Chondrocyte (in vitro differentiated cells): ENCODE data around the gene GUCY1B1. TPM values are rescaled to one million over a fixed set of nuclear protein-coding genes. Genes with fewer than 3 reads are reported as not detected.

Source experiments
- DNase-seq: peaks from one replicate; pipeline ENCODE4 v3.0.0; 2021; ENCODE audit warnings: mixed read lengths, low spot score
- H3K27ac Mint-ChIP-seq: one replicate; pipeline ENCODE4 v1.8.0; 2021; ENCODE audit warnings: mild to moderate bottlenecking, moderate library complexity, mixed read lengths; ENCODE audit not compliant: unreplicated experiment
- H3K27me3 Mint-ChIP-seq: 2 replicates; pipeline ENCODE4 v1.8.0; 2021; ENCODE audit warnings: low read depth, mixed read lengths
- H3K36me3 Mint-ChIP-seq: 2 replicates; pipeline ENCODE4 v1.8.0; 2021; ENCODE audit warnings: low read depth, mixed read lengths
- H3K4me1 Mint-ChIP-seq: 2 replicates; pipeline ENCODE4 v1.8.0; 2021; ENCODE audit warnings: low read depth, mild to moderate bottlenecking, mixed read lengths
- H3K4me3 Mint-ChIP-seq: one replicate; pipeline ENCODE4 v1.8.0; 2021; ENCODE audit warnings: mild to moderate bottlenecking, moderate library complexity, mixed read lengths; ENCODE audit not compliant: unreplicated experiment
- H3K9me3 Mint-ChIP-seq: 2 replicates; pipeline ENCODE4 v1.8.0; 2021; ENCODE audit warnings: low read depth, mixed read lengths
- total RNA-seq: library from RNA; stranded (reverse); gene quantifications from 3 replicates; pipeline ENCODE4 v1.2.1, GENCODE V29; 2021
- TF ChIP-seq, protein P1 (sequence below): fragments of 200-600 bp; sonication (generic); IDR thresholded peaks from 2 replicates; pipeline ENCODE4 v1.5.0; 2021; ENCODE audit warnings: antibody characterized with exemption, mild to moderate bottlenecking, moderate library complexity

GUCY1B1 gene
- total RNA-seq, 1 donor from 2014 or later = 20.5 TPM

DNA sequence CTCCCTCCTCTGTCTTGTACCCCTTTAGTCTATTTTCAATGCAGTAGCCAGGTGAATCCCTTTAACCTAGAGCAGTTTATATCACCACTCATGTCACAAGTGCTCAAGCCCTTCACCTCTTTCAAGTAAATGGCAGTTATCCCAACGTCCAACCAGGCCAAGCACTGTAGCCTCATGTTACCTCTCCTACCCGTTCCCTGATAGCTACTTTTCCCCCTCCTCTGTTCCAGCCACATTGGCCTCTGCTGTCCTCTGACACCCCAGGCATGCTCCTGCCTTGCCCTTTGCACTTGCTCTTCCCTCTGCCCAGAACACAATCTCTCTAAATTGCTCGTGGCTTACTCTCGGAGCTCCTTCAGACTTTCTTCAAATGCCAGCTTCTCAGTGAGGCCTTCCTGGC is 15.2 kb downstream of the GUCY1B1 start:
- H3K36me3 Mint-ChIP-seq = peaks cover 7% of the 10 kb centered on the region
- TF ChIP-seq, protein P1, sequence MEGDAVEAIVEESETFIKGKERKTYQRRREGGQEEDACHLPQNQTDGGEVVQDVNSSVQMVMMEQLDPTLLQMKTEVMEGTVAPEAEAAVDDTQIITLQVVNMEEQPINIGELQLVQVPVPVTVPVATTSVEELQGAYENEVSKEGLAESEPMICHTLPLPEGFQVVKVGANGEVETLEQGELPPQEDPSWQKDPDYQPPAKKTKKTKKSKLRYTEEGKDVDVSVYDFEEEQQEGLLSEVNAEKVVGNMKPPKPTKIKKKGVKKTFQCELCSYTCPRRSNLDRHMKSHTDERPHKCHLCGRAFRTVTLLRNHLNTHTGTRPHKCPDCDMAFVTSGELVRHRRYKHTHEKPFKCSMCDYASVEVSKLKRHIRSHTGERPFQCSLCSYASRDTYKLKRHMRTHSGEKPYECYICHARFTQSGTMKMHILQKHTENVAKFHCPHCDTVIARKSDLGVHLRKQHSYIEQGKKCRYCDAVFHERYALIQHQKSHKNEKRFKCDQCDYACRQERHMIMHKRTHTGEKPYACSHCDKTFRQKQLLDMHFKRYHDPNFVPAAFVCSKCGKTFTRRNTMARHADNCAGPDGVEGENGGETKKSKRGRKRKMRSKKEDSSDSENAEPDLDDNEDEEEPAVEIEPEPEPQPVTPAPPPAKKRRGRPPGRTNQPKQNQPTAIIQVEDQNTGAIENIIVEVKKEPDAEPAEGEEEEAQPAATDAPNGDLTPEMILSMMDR = no peak
- no peak for DNase-seq
- H3K4me1 Mint-ChIP-seq = peaks cover 17% of the 10 kb centered on the region
- no peaks in the 10 kb centered on the region for H3K27me3 Mint-ChIP-seq
- no peaks in the 10 kb centered on the region for H3K9me3 Mint-ChIP-seq
- H3K4me3 Mint-ChIP-seq = no peak overlapping the region
- no peak overlapping the region for H3K27ac Mint-ChIP-seq

DNA sequence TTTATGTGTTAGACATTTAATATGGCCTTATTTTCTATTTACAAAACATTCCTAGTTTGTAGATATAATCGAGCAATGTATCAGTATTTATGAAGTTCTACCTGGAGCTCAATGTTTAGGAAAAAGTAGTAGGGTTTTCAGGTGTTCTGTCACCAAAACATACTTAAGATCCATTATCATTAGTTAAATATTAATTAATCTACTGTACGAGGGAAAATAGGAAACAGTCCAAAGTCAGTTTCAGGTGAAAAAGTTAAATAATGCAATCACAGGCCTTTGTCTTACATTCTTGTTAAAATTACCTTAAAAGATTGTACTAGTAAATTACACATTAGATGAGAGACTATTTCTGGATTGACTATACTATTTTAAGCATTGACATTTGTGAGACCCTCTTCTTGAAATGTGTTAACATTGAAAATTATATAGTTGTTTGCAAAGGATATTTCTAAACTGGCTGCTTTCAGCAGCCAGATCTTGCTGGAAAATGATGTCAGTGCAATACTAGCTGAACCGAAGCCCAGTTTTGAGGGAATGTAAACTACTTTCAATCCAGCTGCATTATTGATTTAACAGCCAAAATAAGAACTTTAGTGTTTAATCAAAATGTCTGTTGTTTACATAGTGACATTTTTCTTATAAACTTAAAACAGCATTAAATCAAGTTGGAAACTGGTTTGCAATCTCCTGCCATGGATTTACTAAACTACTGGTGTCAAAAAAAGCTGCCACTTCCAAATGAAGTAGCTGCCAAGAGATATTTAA is 19.3 kb downstream of the GUCY1B1 start:
- TF ChIP-seq, protein P1 = no peak
- DNase-seq = no peak
- no peaks in the 10 kb centered on the region for H3K27me3 Mint-ChIP-seq
- no peak overlapping the region for H3K4me3 Mint-ChIP-seq
- peaks cover 10% of the 10 kb centered on the region for H3K36me3 Mint-ChIP-seq
- no peaks in the 10 kb centered on the region for H3K9me3 Mint-ChIP-seq
- peaks cover 35% of the 10 kb centered on the region for H3K4me1 Mint-ChIP-seq
- peak overlapping the region; percentile 59 for H3K27ac Mint-ChIP-seq

DNA sequence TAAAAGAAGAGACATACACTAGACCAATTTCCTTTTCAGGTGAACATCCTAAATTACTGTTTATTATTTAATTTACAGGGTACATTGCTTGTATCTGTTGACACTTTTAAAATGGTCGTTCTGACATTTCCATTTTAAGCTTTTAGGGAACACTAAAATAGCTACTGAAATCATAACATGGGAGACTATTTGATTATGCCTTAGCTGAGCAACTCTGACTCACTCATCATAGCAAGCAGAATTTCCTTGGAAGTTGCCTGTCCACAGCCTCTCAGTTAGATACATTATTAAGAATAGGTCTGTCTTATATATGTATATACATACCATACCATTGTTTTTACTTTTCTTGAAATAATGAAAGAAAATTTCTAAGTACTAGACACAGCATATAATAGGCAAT is 22.0 kb downstream of the GUCY1B1 start:
- Mint-ChIP-seq H3K4me3 (no peak overlapping the region), H3K27me3 (no peaks in the 10 kb centered on the region), H3K4me1 (peaks cover 45% of the 10 kb centered on the region), H3K36me3 (peaks cover 3% of the 10 kb centered on the region), H3K27ac (no peak overlapping the region), H3K9me3 (no peaks in the 10 kb centered on the region)
- TF ChIP-seq, protein P1 = no peak
- no peak for DNase-seq

DNA sequence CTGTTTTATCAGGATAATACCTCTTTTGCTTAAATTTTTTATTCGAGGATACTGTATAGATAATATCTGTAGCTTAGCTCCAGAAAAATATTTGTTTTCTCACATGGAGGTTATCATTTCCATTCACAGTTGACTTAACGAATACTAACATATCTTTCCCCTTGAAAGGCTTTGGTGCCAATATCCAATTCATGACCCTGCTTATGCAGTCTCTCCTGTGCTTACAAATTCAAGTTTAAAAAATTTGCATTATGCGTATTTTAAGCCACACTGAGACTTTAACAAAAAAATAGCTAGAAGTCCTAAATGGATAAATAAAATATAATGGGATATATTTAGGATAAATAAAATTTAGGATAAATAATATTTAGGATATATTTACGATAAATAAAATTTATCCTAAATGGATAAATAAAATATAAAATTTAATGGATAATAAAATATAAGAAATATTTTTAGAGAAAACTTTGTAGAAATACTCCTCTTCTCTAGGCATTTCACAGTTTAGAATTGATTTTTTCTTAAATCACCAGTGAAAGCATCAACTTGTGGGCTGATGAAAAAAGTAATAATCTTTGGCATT is 22.5 kb downstream of the GUCY1B1 start:
- peaks cover 45% of the 10 kb centered on the region for H3K4me1 Mint-ChIP-seq
- TF ChIP-seq, protein P1 = no peak
- no peaks in the 10 kb centered on the region for H3K9me3 Mint-ChIP-seq
- H3K4me3 Mint-ChIP-seq = no peak overlapping the region
- H3K27me3 Mint-ChIP-seq = no peaks in the 10 kb centered on the region
- H3K27ac Mint-ChIP-seq = no peak overlapping the region
- DNase-seq = no peak
- H3K36me3 Mint-ChIP-seq = peaks cover 3% of the 10 kb centered on the region

DNA sequence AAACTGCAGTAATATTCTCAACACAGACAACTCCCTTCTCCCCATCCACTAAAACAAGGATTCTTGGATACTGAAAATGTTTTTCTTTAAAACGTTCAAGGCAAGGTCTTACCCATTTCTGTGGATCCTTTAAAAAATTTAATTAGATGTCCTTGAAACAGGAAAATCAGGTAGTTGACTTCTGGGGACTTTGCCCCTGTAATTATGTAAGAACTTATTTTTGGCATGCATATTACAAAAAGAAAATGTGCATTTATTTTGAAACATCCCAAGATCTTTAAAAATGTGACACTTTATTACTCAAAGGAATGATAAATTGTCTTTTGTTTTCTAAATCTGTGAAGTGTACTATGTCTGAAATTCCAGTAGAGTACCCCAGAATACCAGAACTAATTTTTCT is 25.8 kb downstream of the GUCY1B1 start:
- peaks cover 5% of the 10 kb centered on the region for H3K36me3 Mint-ChIP-seq
- TF ChIP-seq, protein P1 = no peak
- DNase-seq = no peak
- H3K27me3 Mint-ChIP-seq = no peaks in the 10 kb centered on the region
- no peak overlapping the region for H3K27ac Mint-ChIP-seq
- H3K4me3 Mint-ChIP-seq = no peak overlapping the region
- H3K9me3 Mint-ChIP-seq = no peaks in the 10 kb centered on the region
- H3K4me1 Mint-ChIP-seq = peaks cover 41% of the 10 kb centered on the region
